HG03135 (cell line): ENCODE results near the gene KCNK17.

Experiments used
- ATAC-seq: cut with Tn5 transposase; IDR thresholded peaks from one replicate; pipeline ENCODE4 v1.9.1; 2021; ENCODE audit warnings: mild to moderate bottlenecking, moderate library complexity; ENCODE audit not compliant: unreplicated experiment

KCNK17 gene, protein sequence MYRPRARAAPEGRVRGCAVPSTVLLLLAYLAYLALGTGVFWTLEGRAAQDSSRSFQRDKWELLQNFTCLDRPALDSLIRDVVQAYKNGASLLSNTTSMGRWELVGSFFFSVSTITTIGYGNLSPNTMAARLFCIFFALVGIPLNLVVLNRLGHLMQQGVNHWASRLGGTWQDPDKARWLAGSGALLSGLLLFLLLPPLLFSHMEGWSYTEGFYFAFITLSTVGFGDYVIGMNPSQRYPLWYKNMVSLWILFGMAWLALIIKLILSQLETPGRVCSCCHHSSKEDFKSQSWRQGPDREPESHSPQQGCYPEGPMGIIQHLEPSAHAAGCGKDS

GRCh38 chr6:39314273-39314795, at the start of gene KCNK17:
KCNK17 (minus strand) TSS chr6:39314419; CDS start chr6:39314320, 99 bp downstream.
- no peak for ATAC-seq

DNA sequence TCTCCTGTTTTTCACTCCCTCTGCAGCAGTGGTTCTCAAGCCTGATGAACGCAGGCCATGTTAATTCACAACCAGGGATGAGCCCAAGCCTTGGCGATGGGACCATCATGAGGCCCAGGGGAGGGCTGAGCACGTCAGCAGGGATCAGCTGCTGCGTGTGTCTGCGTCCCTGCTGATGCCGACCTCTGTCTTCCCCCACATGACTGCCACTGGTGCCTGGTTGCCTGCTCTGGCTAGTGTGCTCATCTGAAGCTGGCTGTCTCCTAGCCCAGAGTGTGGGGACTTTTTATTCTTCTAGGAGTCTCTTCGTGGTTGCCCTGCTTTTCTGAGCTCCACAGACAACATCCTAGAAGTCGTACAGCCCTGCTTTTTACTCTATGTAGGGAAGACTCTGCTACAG, 49.1 kb upstream of the KCNK17 start:
- no peak for ATAC-seq

- ATAC-seq = no peak
Observed at GRCh38 chr6:39362487-39362865, 48.3 kb upstream of the KCNK17 start.

DNA sequence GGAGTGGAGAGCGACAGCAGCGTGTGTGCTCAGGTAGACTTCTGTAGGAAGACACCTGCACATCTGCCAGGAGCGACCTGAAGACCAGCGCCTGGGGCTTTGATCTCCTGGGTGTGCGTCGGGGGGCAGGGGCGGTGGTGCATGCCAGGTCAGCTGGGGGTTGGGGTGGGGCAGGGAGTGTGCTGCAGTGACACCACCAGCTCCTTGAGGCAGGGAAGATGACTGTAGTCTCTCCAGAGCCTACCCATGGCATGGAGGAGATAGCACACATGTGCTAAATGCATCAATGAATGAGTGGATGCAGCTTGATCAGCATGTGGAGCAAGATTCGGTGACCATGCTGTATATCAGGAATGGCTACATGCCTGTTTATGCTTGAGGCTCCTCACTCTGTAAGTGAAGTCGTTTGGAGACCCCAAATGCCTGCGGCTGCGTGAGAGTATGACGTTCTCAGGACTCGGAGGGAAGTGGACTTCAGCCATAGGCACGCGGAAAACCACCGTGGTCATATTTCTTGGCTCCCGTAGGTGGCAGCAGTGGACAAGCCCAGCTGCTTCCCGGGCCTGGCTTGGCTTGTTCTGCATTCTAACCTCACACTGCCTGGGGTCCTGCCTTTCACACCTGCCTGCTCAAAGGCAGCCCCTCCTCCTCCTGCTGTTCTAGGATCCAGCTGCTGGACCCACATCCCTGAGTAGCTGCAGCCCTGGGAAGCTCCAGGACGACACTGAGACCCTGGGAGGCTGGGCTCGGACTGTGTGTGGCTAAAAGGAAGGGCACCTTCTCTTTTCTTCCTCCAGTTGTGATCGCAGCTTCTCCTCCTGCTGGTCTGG, 47.7 kb upstream of the KCNK17 start:
- ATAC-seq = peak; percentile 71

DNA sequence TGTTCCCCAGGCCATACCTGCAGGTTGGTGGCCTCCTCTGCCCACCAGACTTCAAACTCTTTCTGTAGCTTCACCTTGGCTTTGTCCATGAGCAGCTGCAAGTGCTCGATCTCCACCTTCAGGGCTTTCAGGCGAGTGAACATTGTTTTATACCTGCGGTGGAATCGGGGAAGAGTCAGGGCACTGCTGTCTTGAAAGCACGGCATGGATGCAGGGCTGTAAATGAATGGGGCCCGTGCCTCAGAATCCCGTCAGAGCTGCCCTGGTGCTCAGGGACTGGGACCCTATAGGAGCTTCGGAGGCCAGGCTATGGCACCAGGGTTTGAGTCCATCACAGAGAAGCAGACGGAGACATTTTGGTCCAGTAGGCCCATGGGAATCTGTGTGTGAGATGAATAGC, 46.2 kb upstream of the KCNK17 start:
- ATAC-seq = no peak

DNA sequence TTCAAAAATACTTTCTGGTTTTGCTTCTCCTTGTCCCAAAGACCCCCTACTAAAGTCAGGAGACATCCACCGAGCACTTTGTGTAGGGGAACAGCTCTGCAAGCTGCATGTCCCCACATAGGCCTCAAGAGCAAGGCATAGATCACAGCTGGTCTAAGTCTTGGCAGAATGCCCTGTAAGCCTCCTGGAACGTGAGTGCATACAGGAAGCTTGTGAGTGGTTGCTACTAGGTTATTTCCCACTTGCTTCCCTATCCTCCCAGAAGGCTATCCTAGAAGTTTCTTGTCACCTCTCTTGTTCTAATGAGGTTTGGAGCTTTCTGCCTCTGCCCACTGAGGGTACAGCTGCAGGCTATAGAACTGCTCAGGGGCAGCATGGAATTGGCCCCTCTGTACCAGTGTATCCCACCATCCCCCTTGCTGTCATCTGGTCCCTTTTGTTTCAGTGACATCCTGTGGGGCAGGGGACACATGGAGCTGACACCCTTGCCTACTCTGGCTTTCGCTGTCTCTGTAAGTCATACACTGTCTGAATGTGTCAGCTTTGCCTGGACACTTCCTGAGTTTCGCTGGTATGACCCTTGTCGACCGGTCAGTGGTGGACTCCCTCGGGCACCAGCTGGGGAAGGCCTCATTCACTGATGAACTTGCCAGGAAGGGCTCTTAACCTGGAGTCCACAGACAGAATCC, 43.9 kb upstream of the KCNK17 start:
- ATAC-seq = no peak

DNA sequence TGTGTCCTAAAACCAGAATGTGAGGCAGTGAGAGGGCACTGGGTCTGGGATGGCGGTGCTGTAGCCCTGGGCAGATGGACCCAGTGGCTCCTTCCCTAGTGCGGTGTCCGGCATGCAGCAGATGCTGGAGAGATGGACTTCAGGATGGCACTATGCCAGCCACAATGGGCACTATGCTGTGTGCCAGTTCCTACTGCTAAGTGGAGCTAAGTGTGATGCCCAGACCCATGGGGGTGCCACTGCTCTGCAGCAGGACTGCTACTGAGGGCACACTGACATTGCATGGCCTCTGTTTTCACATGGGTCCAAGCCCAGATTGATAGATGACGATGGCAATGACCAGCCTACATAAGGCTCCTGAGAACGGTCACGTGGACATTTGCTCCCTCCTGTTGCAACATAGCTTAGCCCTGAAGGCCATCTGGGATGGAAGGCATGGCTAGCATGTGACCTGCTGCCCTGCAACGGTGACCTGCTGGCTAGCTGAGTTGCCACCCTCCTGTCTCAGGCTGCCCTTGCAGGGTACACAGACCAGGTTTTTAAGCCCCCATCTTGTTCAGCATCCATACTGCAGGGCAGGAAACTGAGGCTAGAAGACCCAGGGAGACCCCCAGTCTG, 39.6 kb upstream of the KCNK17 start:
- ATAC-seq = no peak

DNA sequence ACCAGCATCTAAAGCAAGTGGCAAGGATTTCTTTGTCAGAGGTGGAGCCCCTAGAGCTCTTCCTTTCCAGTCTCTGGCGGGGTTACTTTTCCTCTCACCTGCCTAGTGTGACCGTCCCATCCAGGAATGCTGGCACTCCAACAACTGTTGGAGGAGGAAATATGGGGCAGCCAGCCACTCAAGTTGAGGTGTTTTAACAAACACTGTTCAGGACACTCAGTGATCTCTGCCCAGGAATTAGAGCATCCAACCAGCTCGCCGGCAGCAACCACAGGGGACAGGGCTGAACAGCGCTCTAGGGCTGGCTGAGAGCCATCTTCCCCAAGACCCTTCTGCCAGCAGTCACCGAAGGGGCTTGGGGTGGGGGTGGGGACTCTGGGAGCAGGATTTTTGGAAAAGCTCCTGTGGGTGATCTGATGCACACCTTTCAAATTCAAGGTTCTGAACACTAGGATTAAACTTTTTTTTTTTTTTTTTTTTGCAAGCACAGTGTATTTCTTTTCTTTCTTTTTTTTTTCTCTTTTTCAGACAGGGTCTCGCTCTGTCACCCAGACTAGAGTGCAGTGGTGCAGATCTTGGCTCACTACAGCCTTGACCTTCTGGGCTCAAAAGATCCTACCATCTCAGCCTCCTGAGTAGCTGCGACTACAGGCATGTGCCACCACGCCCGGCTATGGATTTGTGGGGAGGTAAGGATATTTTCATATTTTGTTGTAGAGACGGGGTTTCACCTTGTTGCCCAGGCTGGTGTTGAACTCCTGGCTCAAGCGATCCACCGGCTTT, 36.7 kb upstream of the KCNK17 start:
- ATAC-seq = no peak

DNA sequence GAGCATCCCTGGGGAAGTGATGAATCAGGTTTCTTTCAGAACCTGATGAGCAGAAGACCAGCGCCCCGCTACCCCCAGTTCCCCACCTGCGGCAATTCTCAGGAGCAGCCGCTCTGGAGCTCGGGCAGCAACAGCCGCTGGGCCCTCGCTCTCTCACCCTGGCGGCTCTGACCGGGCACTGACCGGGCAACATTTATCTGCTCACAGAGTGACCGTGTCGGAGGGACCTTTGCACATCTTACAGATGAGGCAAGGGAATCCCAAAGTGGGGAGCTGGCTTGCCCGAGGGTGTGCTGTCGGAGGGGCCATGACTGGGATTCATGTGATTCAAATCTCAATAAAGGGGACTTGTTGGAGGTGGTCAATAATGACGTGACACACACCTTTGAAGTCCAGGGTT, 34.5 kb upstream of the KCNK17 start:
- ATAC-seq = no peak

DNA sequence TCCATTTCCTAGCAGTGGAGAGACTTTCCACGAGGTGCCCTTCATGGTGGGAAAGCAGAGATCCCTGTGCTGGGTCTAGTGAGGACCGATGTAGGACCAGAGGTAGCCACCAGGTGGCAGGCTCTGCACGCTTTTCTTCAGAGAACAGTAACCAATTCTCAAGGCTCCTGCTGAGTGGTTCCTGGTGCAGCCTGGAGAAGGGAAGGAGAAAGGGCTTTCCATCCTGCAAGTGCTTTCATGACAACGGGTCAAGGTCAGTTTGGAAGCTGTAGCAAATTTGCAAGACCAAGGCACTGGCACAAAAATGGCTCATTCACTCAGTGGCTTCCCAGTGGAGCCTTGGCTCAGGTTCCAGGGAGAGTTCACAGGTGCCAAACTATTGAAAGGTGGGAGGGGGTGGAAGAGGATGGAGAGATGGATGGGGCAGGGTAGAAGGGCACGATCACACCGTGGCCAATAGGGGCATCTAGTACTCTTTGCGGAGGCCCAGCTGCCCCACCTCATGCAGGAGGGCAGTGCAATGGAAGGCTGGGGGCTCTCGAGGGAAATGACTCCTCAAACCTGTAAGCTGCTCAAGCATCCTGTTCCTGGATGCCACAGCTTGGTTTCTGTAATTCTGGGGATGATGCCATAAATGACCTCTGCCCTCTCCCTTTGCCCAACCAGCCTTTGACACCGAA, 33.8 kb upstream of the KCNK17 start:
- no peak for ATAC-seq

GRCh38 chr6:39347206-39347605, 33.0 kb upstream of the KCNK17 start:
- no peak for ATAC-seq

GRCh38 chr6:39344821-39345280, 30.6 kb upstream of the KCNK17 start:
- no peak for ATAC-seq

DNA sequence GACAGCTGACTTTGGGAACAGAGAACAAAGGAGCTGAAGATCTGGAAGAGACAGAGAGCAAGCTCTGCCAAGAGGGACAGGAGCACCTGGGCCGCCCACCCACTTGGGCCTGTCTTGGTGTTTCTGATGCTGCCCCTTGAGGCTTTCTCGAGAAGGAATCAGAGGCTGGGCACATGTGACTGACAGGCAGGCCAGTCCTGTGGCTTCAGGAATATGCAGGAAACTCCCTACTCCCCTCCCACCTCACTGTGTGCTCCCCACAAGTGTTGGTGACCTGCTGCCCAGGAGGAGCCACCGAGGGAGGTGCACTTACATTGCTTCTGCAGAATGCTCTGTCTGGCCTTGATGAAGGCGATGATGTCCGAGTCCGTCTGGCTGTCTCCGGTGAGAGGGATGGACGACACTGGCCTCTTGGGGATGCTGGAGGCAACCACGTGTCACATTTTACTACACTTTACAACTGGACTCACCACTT, 29.2 kb upstream of the KCNK17 start:
- ATAC-seq = no peak

DNA sequence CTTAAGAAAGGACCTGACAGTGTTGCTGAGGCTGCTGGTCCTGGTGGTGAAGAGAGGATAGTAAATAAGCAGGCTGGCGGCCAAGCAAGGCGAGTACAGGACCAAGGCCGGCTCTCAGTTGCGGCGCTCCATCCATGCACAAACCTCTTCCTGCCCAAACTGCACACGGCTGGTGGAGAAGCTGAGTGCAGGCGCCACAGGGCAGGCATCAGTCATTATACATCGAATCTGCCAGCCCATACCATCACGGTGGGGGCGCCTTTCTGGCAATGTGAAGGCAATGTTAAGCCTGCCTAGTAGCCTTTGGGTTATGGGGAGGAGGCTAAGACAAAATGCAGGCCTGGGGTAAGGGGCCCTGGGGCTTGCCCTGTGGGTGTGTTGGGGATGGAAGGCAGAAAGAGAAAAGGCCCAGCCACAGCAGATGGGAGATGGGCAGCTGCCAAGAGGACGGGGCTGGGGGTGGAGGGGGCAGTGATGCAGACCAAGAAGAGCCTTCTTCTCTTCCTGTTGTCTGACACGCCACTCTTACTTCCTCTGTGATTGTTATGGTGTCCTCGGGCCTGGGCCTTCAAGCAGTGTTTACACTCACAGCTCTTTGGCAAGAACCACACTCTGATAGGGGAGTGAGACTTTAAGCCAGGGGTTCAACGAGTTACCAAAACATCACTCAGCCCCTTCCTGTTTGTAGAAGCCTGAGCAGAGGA, 28.6 kb upstream of the KCNK17 start:
- no peak for ATAC-seq

- ATAC-seq = no peak
Observed at GRCh38 chr6:39341937-39342336, 27.7 kb upstream of the KCNK17 start.

GRCh38 chr6:39341352-39341751, 27.1 kb upstream of the KCNK17 start:
- no peak for ATAC-seq

DNA sequence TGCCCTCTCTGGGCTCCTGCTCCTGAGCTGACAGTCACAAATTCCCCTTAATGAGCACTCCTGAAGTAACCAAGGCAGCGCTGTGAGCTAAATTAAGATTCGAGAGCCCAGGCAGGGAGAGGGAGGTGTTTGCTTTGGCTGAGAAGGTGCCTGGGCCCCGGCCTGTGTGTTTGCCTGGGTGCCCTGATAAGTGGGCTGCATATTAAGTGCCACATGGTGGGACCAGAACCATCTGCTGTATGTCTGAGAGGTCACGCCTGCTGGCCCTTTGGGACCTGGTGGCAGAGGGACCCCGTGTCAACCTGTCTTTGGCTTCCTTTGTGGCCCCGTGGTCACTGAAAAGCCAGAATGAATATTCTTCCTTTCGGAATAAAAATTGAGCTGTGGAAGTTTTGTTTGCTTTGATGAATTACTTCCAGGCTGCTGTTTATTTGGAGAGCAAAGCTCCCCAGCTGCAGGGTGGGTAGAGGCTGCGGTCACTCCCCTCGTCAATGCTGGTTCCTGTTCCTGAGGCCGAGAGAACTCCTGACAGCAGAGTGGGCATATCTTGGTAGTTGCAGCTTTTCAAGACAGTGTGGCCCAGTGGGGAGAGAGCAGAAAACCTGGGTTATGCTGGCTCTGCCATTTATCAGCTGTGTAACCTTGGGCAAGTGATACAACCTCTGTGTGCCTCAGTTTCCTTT, 25.8 kb upstream of the KCNK17 start:
- ATAC-seq = no peak
